ENCODE data around the gene NEK7. TPM values are rescaled to one million over a fixed set of nuclear protein-coding genes. Genes with fewer than 3 reads are reported as not detected.

NEK7 gene
- total and polyA plus RNA-seq, 2 of the 8 experiments (the other 6 are each of a cell fraction or from before 2014, with no cell fraction given) = 5.1 to 10.0 TPM

GRCh38 chr1:198177546-198177945, 20.7 kb downstream of the NEK7 start:
- H2BK120ac ChIP-seq (replicated peaks; ENCODE audit: low read depth, low read length) = no peak overlapping the region
- H4K20me1 ChIP-seq (replicated peaks in 1 of 2; ENCODE audit: control insufficient read depth in 1 of 2, insufficient read depth in 2 of 2, low read length in 2 of 2) = peaks cover 0 to 1% of the 10 kb centered on the region in 2 experiments
- no peak overlapping the region for H3K4ac ChIP-seq (replicated peaks; ENCODE audit: insufficient read length, low read depth, low read length)
- H2BK5ac ChIP-seq (ENCODE audit: low read depth, low read length) = no peak overlapping the region
- H2BK15ac ChIP-seq (ENCODE audit: low read length) = no peak overlapping the region
- H3K4me2 ChIP-seq (ENCODE audit: insufficient read depth in 1 of 2, low read depth in 2 of 2, low read length in 2 of 2) = no peak overlapping the region
- H2AFZ ChIP-seq (ENCODE audit: low read length) = no peak overlapping the region
- H2BK20ac ChIP-seq (ENCODE audit: low read length) = no peak overlapping the region
- H2AK5ac ChIP-seq (ENCODE audit: low read depth, low read length) = no peak overlapping the region
- peaks cover 0 to 5% (median 3%) of the 10 kb centered on the region in 4 experiments; a peak in 2 of 7 replicates for H3K4me1 ChIP-seq (replicated peaks in 1 of 4; ENCODE audit: control insufficient read depth in 3 of 4, insufficient read depth in 4 of 4, low read length in 3 of 4)
- H4K5ac ChIP-seq (ENCODE audit: insufficient read length, low read depth, low read length) = no peak overlapping the region
- H3K4me3 ChIP-seq (ENCODE audit: extremely low read depth in 1 of 4, insufficient read depth in 2 of 4, low read depth in 3 of 4, low read length in 4 of 4) = no peak overlapping the region
- H3K23me2 ChIP-seq (ENCODE audit: low read depth, low read length) = no peaks in the 10 kb centered on the region; the same call in 1 of the 2 replicates
- H2BK12ac ChIP-seq (ENCODE audit: low read depth, low read length) = no peak overlapping the region
- H3K79me1 ChIP-seq (ENCODE audit: low read depth, low read length) = no peaks in the 10 kb centered on the region
- no peak overlapping the region for H3K27ac ChIP-seq (ENCODE audit: low read depth, low read length)
- DNase-seq (ENCODE audit: low read depth in 1 of 2, low spot score in 2 of 2) (no peak), FAIRE-seq (no peak)
- no peak for TF ChIP-seq SIX5 (IDR thresholded peaks at IDR 0.05; ENCODE audit: low read depth, low read length)
- TF ChIP-seq GABPA (IDR thresholded peaks at IDR 0.05; ENCODE audit: borderline replicate concordance, insufficient read depth, low read length) = no peak
- no peak for TF ChIP-seq MAFK (IDR thresholded peaks at IDR 0.05; ENCODE audit: low read depth, low read length)
- TF ChIP-seq SP4 (IDR thresholded peaks at IDR 0.05; ENCODE audit: low read length) = no peak
- no peak overlapping the region for H3K56ac ChIP-seq (replicated peaks; ENCODE audit: insufficient read length, low read depth, low read length)
- H3K23ac ChIP-seq (ENCODE audit: insufficient read length) = no peak overlapping the region
- peaks cover 0 to 79% of the 10 kb centered on the region in 2 experiments; a peak in 3 of 4 replicates for H3K79me2 ChIP-seq (ENCODE audit: control insufficient read depth in 1 of 2, insufficient read depth in 2 of 2, low read length in 2 of 2)
- POLR2A ChIA-PET (ENCODE audit: partially characterized antibody) = no interaction called here
- no peaks in the 10 kb centered on the region for H3K36me3 ChIP-seq (ENCODE audit: control insufficient read depth in 2 of 4, insufficient read depth in 4 of 4, low read length in 3 of 4)
- CTCF ChIA-PET (ENCODE audit: partially characterized antibody) = interaction anchor here (1.0 to 1.3 kb wide), 2 partner anchors 21 to 262 kb away, joined by 3 read pairs; partner anchors contain the start of gene NEK7
- WGBS, 2 experiments (ENCODE audit: extremely low coverage in 1 of 2, insufficient coverage in 1 of 2, insufficient read length in 1 of 2, insufficient replicate concordance in 2 of 2, low coverage in 1 of 2, low lambda C conversion rate in 2 of 2, missing lambda C conversion rate in 1 of 2) = 76% methylated on average over 2 of the region's 2 CpGs; no CpG with 5 or more reads in 1 of the 2 experiments
- H3K9ac ChIP-seq (replicated peaks in 1 of 4; ENCODE audit: extremely low read depth in 1 of 4, low read depth in 3 of 4, low read length in 3 of 4) = no peak overlapping the region
- no peak overlapping the region for H4K8ac ChIP-seq (ENCODE audit: extremely low read depth, insufficient read depth, low read length)
- H3K14ac ChIP-seq (ENCODE audit: insufficient read length) = no peak overlapping the region
- no peak overlapping the region for H3K18ac ChIP-seq (ENCODE audit: extremely low read depth, low read length)
- H4K91ac ChIP-seq (replicated peaks; ENCODE audit: insufficient read length, low read length) = no peak overlapping the region
- no peaks in the 10 kb centered on the region for H3K9me3 ChIP-seq (ENCODE audit: insufficient read depth in 2 of 2, low read depth in 1 of 2, low read length in 1 of 2)
- no peaks in the 10 kb centered on the region for H3K27me3 ChIP-seq (replicated peaks in 1 of 4; ENCODE audit: control insufficient read depth in 3 of 4, extremely low read depth in 1 of 4, insufficient read depth in 3 of 4, low read length in 3 of 4)

Measured in H1 (cell line).